SK-N-MC (cell line): ENCODE results near the gene WDFY4.

Source experiments
- DNase-seq: peaks from one replicate; pipeline ENCODE4 v3.0.0-alpha.2; 2011; ENCODE audit warnings: low read depth, low spot score
- H3K27ac ChIP-seq: fragments of 200-600 bp; sonication (generic); 2 replicates; pipeline ENCODE4 v1.5.1; 2016; ENCODE audit warnings: mixed run types
- H3K36me3 ChIP-seq: fragments of 200-600 bp; sonication (generic); 2 replicates; pipeline ENCODE4 v1.6.1; 2017; ENCODE audit warnings: antibody characterized with exemption, low read length, mixed read lengths; ENCODE audit not compliant: insufficient read depth
- H3K4me3 ChIP-seq: fragments of 200-600 bp; sonication (generic); 2 replicates; pipeline ENCODE4 v1.5.1; 2016
- H3K9ac ChIP-seq: fragments of 200-600 bp; sonication (generic); 2 replicates; pipeline ENCODE4 v1.8.0; 2017; ENCODE audit warnings: mixed run types, mixed read lengths; ENCODE audit not compliant: insufficient read length
- H3K9me3 ChIP-seq: fragments of 200-600 bp; sonication (generic); 2 replicates; pipeline ENCODE4 v1.6.1; 2017; ENCODE audit warnings: low read depth, mild to moderate bottlenecking, antibody characterized with exemption, low read length, moderate library complexity, mixed read lengths
- EZH2 ChIP-seq: fragments of 200-600 bp; sonication (generic); IDR thresholded peaks from one replicate; pipeline ENCODE4 v1.6.1; 2017; ENCODE audit warnings: antibody characterized with exemption
- FOXP2 ChIP-seq: optimal IDR thresholded peaks from 2 replicates; pipeline ENCODE3; 2011; ENCODE audit warnings: mild to moderate bottlenecking, moderate library complexity; ENCODE audit not compliant: insufficient read depth; ENCODE audit errors: extremely low read length, control extremely low read depth
- POLR2AphosphoS5 ChIP-seq: IDR thresholded peaks from 2 replicates; pipeline ENCODE4 v1.6.1; 2012; ENCODE audit warnings: mild to moderate bottlenecking, low read depth, low read length, borderline replicate concordance

Gene WDFY4

GRCh38 chr10:48897441-48897790, 212.7 kb downstream of the WDFY4 start:
- no peak for DNase-seq
- TF ChIP-seq EZH2, result no peak
- no peak for TF ChIP-seq POLR2AphosphoS5
- TF ChIP-seq FOXP2, result no peak
- H3K4me3 ChIP-seq, result no peak overlapping the region
- no peak overlapping the region for H3K9ac ChIP-seq
- H3K36me3 ChIP-seq, result no peaks in the 10 kb centered on the region
- no peaks in the 10 kb centered on the region for H3K9me3 ChIP-seq
- no peak overlapping the region for H3K27ac ChIP-seq

GRCh38 chr10:48898426-48898825, 213.8 kb downstream of the WDFY4 start:
- no peak overlapping the region for H3K27ac ChIP-seq
- H3K4me3 ChIP-seq, result no peak overlapping the region
- TF ChIP-seq POLR2AphosphoS5, result no peak
- TF ChIP-seq EZH2, result no peak
- TF ChIP-seq FOXP2, result no peak
- no peak overlapping the region for H3K9ac ChIP-seq
- no peaks in the 10 kb centered on the region for H3K36me3 ChIP-seq
- H3K9me3 ChIP-seq, result no peaks in the 10 kb centered on the region
- no peak for DNase-seq

- Histone ChIP-seq H3K9me3 (no peaks in the 10 kb centered on the region), H3K27ac (no peak overlapping the region), H3K9ac (no peak overlapping the region), H3K4me3 (no peak overlapping the region), H3K36me3 (no peaks in the 10 kb centered on the region)
- DNase-seq, result no peak
- TF ChIP-seq POLR2AphosphoS5 (no peak), EZH2 (no peak), FOXP2 (no peak)
Measured at GRCh38 chr10:48899781-48900180, 215.1 kb downstream of the WDFY4 start.

GRCh38 chr10:48900371-48900801, 215.7 kb downstream of the WDFY4 start:
- Histone ChIP-seq H3K9me3 (no peaks in the 10 kb centered on the region), H3K9ac (no peak overlapping the region), H3K36me3 (no peaks in the 10 kb centered on the region), H3K27ac (no peak overlapping the region), H3K4me3 (no peak overlapping the region)
- TF ChIP-seq EZH2 (no peak), FOXP2 (no peak), POLR2AphosphoS5 (no peak)
- no peak for DNase-seq

GRCh38 chr10:48901319-48901718, 216.6 kb downstream of the WDFY4 start:
- Histone ChIP-seq H3K36me3 (no peaks in the 10 kb centered on the region), H3K27ac (no peak overlapping the region), H3K4me3 (no peak overlapping the region), H3K9me3 (no peaks in the 10 kb centered on the region), H3K9ac (no peak overlapping the region)
- no peak for DNase-seq
- TF ChIP-seq FOXP2, result no peak
- no peak for TF ChIP-seq EZH2
- no peak for TF ChIP-seq POLR2AphosphoS5

- DNase-seq, result no peak
- TF ChIP-seq EZH2 (no peak), FOXP2 (no peak), POLR2AphosphoS5 (no peak)
- H3K36me3 ChIP-seq, result no peaks in the 10 kb centered on the region
- H3K9me3 ChIP-seq, result no peaks in the 10 kb centered on the region
- no peak overlapping the region for H3K4me3 ChIP-seq
- no peak overlapping the region for H3K9ac ChIP-seq
- H3K27ac ChIP-seq, result no peak overlapping the region
Measured at GRCh38 chr10:48902096-48902495, 217.4 kb downstream of the WDFY4 start.

GRCh38 chr10:48903151-48903550, 218.5 kb downstream of the WDFY4 start:
- H3K9me3 ChIP-seq, result no peaks in the 10 kb centered on the region
- H3K36me3 ChIP-seq, result no peaks in the 10 kb centered on the region
- no peak overlapping the region for H3K9ac ChIP-seq
- TF ChIP-seq POLR2AphosphoS5, result no peak
- no peak for TF ChIP-seq FOXP2
- no peak for TF ChIP-seq EZH2
- no peak overlapping the region for H3K4me3 ChIP-seq
- no peak overlapping the region for H3K27ac ChIP-seq
- no peak for DNase-seq

- Histone ChIP-seq H3K9ac (no peak overlapping the region), H3K36me3 (no peaks in the 10 kb centered on the region), H3K4me3 (no peak overlapping the region), H3K27ac (no peak overlapping the region), H3K9me3 (no peaks in the 10 kb centered on the region)
- DNase-seq, result no peak
- no peak for TF ChIP-seq EZH2
- TF ChIP-seq FOXP2, result no peak
- no peak for TF ChIP-seq POLR2AphosphoS5
Measured at GRCh38 chr10:48904861-48905260, 220.2 kb downstream of the WDFY4 start.

GRCh38 chr10:48905311-48905710, 220.6 kb downstream of the WDFY4 start:
- no peak for DNase-seq
- no peak overlapping the region for H3K27ac ChIP-seq
- TF ChIP-seq POLR2AphosphoS5 (no peak), EZH2 (no peak), FOXP2 (no peak)
- H3K36me3 ChIP-seq, result no peaks in the 10 kb centered on the region
- no peak overlapping the region for H3K9ac ChIP-seq
- no peak overlapping the region for H3K4me3 ChIP-seq
- no peaks in the 10 kb centered on the region for H3K9me3 ChIP-seq
